Stimulated activated CD8-positive, alpha-beta memory T cell treated with anti-CD3 and anti-CD28 coated beads, Interleukin-4, amount 100 ng/mL, for 24 hours (primary cell): ENCODE results near the gene MACO1.
A peak's percentile ranks its signal among the peaks of the same experiment; 100 is the strongest.
"Not testable (repeated sequence)": the region's sequence is repeated elsewhere in the genome, so short reads cannot be mapped to it uniquely, and the experiment has no call there.

Experiments
- DNase-seq: peaks from one replicate; pipeline ENCODE4 v3.0.0-alpha.2; 2020; ENCODE audit warnings: low read depth

MACO1 gene

GRCh38 chr1:25487628-25488027 lies 56.9 kb downstream of the MACO1 start:
- no peak for DNase-seq

- no peak for DNase-seq
Measured at GRCh38 chr1:25492323-25492722, 61.6 kb downstream of the MACO1 start.

GRCh38 chr1:25494952-25495351 lies 64.3 kb downstream of the MACO1 start:
- DNase-seq: no peak

- no peak for DNase-seq
Measured at GRCh38 chr1:25500694-25501093, 70.0 kb downstream of the MACO1 start.

- no peak for DNase-seq
Measured at GRCh38 chr1:25501235-25502058, 70.8 kb downstream of the MACO1 start.

GRCh38 chr1:25502957-25503356 lies 72.3 kb downstream of the MACO1 start:
- no peak for DNase-seq

GRCh38 chr1:25503551-25504426 lies 73.1 kb downstream of the MACO1 start:
- DNase-seq: peak; percentile 52

- no peak for DNase-seq
Measured at GRCh38 chr1:25504706-25505595, 74.3 kb downstream of the MACO1 start.

- DNase-seq: no peak
Measured at GRCh38 chr1:25505656-25506385, 75.1 kb downstream of the MACO1 start.

GRCh38 chr1:25506566-25507463 lies 76.1 kb downstream of the MACO1 start:
- DNase-seq: not testable (repeated sequence)

GRCh38 chr1:25513666-25514065 lies 83.0 kb downstream of the MACO1 start:
- DNase-seq: no peak

GRCh38 chr1:25515033-25515432 lies 84.3 kb downstream of the MACO1 start:
- no peak for DNase-seq

GRCh38 chr1:25516686-25517085 lies 86.0 kb downstream of the MACO1 start:
- DNase-seq: no peak

- no peak for DNase-seq
Measured at GRCh38 chr1:25517476-25518394, 87.0 kb downstream of the MACO1 start.

GRCh38 chr1:25519624-25520023 lies 88.9 kb downstream of the MACO1 start:
- DNase-seq: no peak

- DNase-seq: peak; percentile 55
Measured at GRCh38 chr1:25520446-25521061, 89.9 kb downstream of the MACO1 start.

GRCh38 chr1:25522031-25522655 lies 91.4 kb downstream of the MACO1 start:
- no peak for DNase-seq

- DNase-seq: no peak
Measured at GRCh38 chr1:25523542-25523941, 92.8 kb downstream of the MACO1 start.
